WI38 (cell line): Measurements from ENCODE around the gene CMTM3.

Experiments
- H3K4me3 ChIP-seq: 2 replicates; pipeline ENCODE4 v1.5.1; 2011; ENCODE audit warnings: low read depth, mild to moderate bottlenecking, control low read depth, low read length
- CTCF ChIP-seq: IDR thresholded peaks from 2 replicates; pipeline ENCODE4 v1.5.1; 2012; ENCODE audit warnings: low read depth, mild to moderate bottlenecking, control low read depth, low read length

Gene CMTM3

GRCh38 chr16:66662445-66663194 lies 58.1 kb downstream of the CMTM3 start:
- H3K4me3 ChIP-seq, result no peak overlapping the region
- peak; percentile 47; the same call in 1 of the 2 replicates for TF ChIP-seq CTCF
